Germinal center (tissue), 1 donor: ENCODE results near the gene ARHGAP25.

Source experiments
- DNase-seq: peaks from one replicate; pipeline ENCODE4 v3.0.0; 2012; ENCODE audit warnings: mixed read lengths, low spot score

Gene ARHGAP25

DNA sequence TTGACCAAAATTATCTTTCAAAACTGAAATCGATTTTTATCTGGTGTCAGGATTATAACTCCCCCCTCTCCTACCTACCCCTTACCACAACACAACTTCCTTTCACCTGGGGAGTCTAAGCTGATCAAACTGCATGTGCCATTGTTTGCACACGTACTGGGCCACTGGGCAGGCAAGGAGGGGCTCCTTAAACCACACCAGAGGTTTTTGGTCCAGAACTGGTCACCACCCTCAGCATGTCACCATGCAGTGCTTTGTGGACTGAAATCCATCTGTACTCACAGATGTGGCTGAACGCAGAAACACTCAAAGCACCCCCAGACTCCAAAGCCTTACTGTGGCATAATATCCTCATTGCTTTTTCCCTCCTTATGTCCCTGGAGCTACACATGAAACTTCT is 13.9 kb upstream of the ARHGAP25 start:
- DNase-seq, result no peak

DNA sequence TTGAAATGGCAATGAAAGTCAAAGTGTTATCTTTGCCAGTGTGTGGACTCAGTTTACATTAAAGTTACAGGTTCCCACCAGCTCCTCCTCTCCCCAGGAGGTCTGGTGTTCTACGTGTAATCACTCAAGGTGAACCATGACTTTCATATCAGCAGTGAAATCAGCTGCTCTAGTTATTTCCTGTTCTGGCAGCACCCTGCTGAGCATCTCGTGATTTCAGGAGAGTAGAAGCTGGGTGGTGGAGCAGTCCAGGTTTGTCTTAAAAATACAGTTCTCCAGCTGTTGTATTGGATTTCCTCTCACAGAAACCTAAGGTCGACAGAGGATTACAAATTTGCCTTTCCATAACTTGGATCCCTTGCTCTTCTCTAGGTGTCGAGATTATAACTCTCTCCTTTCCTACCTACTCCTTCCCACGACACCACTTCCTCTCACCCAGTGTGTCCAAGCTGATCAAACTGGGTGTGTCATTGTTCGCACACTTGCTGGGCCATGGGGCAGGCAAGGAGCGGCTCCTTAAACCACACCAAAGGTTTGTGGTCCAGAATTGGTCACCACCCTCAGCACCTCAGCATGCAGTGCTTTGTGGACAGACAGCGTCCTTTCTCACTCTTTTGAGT is 13.0 kb upstream of the ARHGAP25 start:
- peak; percentile 34 for DNase-seq

DNA sequence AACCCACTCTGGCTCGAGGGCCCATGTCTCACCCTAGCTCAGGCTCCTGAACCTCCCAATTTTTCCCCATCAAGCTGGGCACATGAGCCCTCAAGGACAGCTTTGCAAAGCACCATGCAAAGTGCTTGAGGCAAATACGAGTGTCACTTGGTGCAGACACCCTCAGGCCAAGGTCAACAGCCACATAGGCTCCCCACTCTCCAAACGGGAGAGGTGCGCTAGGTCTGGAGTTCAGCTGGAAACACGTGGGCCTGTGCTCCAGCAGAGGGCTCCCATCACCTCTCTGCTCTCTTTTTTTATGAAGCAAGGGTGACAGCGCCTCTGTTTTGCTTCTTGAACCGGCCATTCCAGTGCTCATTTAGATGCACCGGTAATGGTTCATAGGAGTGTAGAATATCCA is 11.9 kb upstream of the ARHGAP25 start:
- DNase-seq, result no peak

DNA sequence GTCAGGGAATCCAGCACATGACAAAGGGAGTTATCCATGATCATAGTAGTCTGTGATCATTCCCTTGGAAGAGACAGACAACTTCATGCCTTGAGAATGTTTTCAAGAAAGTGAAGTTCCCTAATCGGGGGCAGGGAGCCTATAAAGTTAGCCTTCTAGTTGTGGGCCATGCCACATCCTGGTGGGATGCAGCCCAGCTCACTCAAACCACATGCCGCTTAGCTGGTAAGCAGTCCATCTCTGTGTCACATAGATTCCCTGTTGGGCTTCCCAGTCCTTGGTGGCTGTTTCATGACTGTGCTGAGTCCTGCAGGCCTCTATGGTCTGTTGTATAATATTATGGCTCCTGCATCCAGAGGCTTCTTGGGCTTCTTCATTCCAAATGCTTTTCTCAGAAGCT is 11.4 kb upstream of the ARHGAP25 start:
- no peak for DNase-seq

DNA sequence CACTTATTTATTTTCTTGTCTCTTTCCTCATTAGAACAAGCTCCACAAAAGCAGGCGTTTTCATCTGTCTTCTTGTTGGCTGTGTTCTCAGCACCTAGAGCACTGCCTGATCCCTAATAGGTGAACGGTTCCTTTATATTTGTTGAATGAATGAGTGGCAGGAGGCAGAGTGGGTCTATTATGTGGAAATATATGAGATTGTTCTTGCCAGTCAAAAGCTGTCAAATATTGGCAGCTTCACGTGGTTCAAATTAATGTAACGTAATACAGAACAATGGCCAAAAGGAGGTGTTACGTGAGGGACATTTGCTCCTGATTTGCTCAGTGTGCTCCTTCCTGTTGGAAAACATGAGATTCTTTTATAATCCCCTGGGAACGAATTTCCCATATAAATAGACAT is 8.5 kb upstream of the ARHGAP25 start:
- no peak for DNase-seq

DNA sequence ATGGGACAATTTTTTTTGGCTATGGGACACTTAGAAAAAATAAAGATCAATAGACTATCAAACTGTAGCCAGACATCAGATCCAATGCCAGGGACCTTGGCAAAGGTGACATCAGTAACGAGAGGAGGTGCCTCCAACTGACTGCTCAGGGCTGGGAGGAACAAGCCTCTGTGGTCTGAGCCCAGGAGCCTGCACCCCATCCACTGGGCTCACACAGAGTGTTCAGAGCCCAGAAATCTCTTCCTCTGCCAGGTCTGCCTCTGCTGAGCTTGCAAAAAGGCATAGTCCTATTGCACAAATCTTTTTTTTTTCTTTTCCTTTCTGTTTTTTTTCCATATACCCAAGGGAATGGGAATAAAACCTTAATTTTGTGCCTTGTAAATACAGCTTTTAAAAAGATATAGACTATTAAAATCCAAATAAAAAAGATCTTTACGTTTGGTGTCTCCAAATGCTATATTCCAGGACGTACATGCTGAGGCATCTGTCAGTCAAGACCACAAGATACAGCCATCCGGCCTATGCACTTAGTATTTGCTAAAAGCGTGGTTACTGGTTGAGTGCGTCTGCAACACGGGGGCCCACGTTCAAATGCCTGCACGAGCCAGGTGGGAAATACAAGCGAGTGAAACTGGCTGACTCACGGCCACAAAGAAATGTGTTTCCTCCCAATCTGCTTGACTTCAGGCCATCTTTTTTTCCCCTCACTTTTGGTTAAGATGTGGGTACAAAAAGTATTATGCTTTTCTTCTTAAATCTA is 7.8 kb upstream of the ARHGAP25 start:
- DNase-seq, result peak; percentile 81

DNA sequence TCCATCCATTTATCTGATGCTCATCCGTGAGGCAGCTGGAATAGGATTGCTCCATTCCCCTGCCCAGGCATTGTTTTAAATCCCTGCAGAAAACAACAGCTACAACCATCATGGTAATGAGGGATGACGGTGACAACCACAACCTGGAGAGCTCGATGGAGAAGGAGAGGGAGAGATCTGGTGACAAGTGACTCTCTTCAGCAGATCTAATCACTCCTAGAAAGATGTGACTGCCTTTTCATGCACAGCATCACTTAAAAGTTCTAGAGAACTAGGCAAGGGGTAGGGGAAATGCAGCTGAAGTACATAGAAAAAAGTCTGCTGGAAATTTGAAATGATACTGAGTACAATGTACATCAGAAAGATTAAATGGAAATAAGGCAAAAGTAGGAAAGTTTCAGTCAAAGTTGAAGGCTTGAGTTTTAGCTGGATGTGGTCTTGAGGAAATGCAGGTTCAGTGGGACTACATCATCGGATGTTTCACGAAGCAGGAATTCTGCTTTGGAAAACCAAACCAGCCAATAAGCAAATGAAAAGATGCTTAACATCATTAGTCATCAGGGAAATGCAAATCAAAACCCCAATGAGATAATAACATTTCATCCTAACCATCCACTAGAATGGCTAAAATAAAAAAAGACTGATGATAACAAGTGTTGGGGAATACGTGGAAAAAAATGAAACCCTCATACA is 6.8 kb upstream of the ARHGAP25 start:
- no peak for DNase-seq

DNA sequence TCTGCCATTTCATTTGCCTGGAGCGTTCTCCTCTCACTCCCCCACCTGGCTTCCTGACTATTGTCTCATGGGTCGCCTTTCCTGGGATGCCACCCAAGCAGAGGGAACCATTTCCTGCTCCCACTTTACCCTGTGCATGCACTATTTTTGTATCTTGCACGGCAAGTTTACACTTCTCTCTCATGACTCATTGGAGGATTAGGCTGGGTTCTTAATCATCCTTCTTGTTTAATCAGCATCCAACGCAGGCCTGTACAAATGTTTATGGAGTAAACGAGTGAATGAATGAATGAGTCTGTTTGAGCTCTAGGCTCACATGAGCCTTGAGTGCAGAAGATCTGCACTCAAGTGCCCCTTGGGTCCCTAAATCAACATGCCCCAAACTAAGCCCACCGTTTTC is 3.8 kb upstream of the ARHGAP25 start:
- DNase-seq, result no peak

DNA sequence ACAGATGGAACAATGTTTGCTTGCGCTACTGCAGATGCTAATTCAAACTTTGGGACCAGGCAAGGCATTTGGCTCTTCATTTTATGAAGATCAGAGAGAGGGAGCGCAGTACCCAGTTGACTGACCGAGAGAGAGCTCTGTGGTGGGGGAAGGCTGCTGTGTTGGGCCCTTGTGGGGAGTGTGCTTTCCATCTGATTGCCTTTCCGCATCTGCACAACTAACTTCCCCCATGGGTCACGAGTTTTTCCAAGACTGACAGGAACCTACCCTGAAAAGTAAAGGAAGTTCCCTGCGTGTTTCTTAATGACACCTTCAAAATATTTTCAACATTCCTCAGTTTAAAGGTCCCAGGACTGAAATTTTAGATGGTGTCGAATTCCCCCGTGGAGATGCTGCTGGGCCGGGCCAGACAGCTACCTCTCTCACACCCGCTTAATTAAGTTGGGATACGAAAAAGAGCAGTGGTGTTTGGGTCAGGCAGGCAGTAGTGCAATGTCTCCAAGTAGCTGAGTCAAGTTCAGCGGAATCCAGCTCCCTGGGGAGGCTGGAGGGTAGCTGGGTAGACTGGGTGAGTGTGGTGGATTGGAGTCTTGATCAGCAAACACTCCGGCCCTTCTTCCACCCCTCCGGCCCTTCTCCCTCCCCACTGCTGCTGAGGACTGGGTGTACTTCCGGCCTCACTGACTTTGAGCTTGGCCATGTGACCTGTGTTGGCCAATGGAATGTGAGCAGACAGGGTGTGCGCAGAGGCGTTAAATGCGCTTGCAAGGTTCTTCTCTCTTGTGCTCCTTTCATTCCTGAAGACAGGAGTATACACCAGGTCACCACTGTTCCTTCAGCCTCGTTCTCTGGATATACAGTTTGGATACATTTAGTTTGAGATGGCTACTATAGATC is 2.3 kb upstream of the ARHGAP25 start:
- no peak for DNase-seq

DNA sequence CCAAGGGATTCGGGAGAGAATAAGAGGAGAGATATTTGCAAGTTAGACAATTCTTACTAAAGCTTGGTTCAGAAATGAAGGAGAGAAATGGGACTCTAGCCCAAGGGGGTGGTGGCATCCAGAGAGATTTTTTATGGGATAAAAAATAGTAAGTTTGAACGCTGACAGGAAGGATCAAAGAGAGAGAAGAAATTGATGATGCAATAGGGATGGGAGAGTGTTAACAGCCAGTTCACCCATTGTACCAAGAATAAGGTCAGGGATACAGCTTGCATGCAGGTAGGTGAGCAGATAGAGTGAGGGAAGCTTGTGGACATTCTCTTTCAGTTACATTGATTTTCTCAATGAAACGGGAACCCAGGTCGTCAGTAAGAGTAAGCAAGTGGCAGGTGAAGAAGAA is 1.2 kb upstream of the ARHGAP25 start:
- DNase-seq, result no peak

DNA sequence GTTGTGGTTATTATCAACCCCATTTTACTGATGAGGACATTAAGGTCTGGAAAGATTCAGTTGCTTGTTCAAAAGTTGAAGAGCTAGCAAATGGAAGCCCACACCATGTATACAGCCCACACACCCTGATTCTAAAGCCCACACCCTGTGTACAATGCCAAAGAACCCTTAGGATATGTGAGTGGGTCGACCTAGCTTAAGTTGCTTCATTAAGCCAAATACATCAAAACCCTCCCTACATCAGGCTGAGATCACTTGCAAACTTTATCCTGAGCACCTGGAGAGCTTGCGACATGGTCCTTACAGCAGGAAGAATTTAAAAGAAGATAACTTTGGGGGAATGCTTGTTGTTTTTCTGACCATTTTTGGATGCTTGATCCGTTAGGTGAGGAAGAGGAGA is 435 bp upstream of the ARHGAP25 start:
- DNase-seq, result no peak

DNA sequence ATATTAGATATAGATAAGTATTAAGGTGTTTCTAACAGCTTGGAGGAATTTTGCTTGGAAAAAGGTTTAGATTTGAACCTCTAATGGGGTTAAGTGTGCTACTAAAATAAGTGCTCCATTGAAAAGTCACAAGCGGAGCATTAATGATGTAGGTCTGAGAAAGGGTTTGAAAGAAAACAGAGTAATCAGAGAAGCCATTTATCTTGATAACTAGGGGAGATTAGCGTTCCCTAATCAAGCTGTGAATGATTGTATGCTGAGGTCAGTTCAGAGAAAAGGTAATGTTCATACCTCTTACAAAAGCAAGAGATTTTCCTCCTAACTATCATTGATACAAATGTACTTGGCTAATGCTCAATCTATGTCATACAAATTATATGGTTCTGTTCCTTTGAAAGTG is 1.5 kb downstream of the ARHGAP25 start:
- no peak for DNase-seq

DNA sequence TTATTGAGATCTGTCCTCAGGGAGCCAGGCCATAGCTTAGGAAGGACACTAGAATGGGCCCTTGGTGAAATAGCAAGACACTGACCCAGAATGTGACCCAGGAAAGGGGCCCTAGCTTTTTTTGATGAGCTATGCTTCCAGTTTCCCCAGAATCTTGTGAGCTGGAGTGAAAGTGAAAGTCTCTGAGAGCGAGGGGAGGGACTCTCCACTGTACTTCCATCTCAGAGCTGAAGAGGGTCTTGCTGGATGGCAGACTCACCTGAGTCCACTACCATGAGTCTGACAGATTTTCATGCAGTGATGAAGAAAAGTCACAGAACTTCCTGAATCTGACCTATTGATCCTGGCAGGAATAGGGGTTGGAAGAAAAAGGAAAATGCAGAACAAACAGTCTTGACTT is 3.1 kb downstream of the ARHGAP25 start:
- peak; percentile 58 for DNase-seq

DNA sequence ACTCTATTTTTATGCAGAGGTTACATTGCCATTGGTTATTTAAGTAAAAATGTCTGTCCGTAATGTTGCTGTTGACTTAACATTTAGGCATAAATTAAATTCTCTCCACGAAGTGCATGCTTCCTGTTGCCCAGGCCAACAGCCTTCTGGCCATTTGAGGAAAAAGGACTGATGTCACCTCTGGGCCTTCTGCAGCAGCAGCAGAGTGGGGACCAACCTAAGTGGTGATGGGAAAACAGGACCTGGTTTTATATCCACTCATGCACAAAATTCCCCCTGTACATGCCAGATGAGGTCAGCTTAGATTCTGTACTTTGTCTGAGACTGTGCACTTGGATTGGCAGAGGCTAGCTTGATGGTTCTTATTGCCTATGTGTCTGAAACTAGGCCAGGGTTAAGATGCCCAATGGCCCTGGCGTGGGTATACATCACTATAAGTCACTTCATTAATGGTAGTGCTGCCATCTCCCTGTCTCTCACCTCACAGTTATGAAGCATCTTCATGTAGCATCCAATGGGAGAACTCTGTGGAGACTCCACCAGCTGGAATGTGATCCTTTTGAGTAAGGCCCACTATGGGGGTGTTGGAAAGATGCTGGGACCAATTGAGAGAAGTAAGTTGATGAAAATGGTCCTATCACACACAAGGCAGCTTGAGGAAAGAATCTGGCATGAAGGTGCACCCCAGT is 4.4 kb downstream of the ARHGAP25 start:
- no peak for DNase-seq

DNA sequence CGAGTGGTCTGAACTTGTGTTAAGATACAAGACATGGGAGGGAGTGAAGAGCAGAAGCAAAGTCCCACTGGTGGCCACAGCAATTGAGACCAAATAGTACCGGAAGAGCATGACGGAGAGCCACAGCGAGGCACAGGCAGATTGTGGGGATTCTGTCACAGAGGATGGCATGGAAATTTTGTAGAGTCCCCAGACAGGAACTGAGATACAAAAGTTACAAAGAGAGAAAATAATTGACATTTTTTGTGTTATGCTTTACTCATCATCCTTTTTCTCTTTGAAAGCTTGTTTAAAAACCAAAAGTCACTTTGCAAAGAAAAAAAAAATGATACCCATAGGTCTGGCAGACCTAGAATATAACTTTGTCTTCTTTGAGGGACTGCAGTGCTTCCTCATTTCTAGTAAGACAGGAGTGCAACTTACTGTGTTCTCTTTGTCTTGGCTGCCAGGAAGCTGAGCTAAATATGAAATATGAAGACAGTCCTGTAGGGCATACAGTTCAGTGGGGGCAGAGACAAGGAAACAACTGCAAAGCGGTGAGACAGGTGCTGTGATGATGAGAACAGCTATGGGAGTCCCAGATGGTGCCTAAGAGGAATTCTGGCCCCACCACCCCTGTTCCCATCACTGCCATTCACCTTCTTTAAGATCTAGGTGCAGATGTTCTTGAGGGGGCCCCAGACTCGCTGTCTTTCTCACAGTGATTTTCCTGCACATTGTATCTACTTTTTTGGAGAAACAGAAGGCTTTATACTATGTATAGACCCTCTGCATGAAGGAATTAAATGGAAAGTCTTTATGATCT is 5.2 kb downstream of the ARHGAP25 start:
- no peak for DNase-seq

DNA sequence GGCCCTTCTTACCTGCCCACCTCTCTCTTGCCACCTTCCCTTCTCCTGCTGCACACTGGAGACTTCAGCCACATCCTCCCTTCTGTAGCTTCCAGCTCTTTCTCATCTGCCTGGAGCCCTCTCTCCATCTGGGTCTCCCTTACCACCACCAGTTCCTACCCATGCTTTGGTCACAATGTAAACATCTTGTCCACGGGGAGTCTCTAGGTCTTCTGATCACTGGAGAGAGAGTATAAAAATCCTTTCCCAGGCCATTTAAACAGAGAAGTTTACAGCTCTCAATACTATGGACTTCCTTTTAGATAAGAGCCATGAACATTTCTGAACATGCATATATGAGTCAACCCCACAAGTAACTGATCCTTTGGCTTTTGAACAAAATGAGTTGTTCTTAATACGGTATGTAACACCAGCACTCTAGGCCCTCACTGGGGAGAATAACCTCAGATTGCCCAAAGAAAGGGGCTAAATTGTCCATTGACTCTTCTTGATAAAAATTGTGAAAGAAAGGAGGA is 5.8 kb downstream of the ARHGAP25 start:
- no peak for DNase-seq

DNA sequence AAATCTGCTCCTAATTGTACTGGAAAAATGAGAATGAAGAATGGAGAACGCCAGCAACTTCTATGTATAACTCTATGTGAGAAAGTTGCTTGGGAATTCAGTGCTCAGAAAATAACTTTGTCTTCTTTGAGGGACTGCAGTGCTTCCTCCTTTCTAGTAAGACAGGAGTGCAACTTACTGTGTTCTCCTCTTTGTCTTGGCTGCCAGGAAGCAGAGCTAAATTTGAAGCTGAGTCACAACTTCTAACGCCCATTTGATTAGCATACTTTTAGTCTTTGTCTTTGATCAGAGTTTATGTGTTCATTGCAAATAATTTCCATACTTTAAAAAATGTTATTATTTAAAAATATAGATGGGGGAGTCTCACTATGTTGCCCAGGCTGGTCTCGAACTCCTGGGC is 6.6 kb downstream of the ARHGAP25 start:
- no peak for DNase-seq

DNA sequence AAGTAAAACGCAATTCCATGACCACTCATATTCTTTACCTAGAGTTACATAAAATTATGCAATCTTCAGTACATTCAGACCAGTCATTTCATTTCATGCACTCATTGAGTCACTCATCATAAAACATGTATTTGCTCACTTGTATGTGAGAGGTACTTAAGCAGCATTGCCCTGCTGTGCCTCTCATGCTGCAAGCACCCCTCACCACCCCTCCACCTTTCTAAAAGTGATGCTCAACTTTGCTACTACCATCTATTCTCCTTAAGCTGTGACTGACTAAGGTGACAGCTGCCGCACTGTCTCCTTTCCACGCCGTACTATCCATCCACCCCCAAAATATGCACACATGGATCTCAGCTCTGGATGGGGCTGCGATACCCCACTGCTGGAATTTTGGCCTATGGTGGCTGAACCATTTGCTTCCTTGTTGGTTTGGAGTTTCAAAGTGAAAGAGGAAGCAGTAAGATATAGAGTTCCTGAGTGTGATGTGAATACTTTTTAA is 7.2 kb downstream of the ARHGAP25 start:
- DNase-seq, result no peak

DNA sequence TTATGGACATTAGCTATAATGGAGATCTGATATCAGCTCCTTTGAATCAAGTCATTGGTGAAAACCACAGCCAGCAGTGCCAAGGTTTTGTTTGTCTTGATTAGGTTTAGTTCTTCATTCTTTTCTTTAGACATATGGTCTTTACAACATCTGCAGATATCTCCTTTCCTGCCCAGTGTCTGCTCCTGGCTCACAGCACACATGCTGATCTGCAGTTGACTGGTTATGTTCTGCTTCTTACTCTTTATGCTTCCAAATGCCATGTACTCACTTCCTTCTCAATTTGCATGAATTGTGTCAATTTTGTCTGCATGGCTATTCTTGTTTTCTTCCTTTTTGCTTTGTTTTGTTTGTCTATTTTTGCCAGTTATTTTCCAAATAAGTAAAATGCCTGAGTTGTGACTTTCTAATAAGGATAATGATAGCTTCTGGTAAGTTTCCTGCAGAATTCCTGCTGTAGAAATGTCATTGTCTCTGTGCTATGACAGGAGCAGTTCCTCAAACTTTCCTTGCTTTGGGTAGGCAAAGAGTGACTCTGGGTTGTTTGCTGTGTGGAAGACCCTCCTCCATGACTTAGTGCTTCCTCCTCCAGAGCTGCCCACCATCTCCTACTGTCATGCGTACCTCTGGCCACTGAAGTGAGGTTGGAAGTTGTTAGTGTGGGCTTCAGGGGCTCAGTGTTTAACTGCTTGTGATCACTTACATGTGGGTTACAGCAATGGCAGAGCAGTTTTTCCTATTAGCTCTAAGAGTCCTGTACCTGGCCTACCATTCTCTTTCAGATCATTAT is 8.2 kb downstream of the ARHGAP25 start:
- DNase-seq, result peak; percentile 59

DNA sequence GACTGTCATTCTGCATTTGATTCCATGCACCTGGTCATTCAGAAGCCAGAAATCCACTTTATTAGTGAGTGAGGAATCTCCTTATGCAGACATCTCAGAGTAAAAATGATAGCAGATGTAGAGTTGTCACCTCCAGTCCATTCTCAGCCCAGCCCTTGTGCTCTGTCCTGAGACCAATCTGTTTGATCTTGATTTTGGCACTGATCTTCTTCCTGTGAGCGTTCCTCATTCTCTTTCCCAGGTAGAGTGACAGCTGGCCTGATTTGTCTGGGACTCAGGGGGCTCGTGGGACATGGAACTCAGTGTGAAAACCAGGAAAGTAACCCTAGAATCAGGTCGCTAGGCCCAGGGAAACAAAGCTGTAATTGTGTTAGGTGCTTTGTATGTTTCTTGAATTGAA is 8.9 kb downstream of the ARHGAP25 start:
- no peak for DNase-seq
